Esophagus mucosa (tissue), 1 donor: Measurements from ENCODE around the gene AKR1B15. TPM values are rescaled to one million over a fixed set of nuclear protein-coding genes. Genes with fewer than 3 reads are reported as not detected.
"Not testable (repeated sequence)": the region's sequence is repeated elsewhere in the genome, so short reads cannot be mapped to it uniquely, and the experiment has no call there.

ENCODE experiments used
- ATAC-seq: fragments of 200-7000 bp; cut with Tn5 transposase; one replicate; pipeline ENCODE4 v1.9.1; 2020
- total RNA-seq: library from RNA; stranded (reverse); gene quantifications from one replicate; pipeline ENCODE4 v1.2.4, GENCODE V29; 2023
- donor health status: DM: yes; HTN: yes; CAD: no.

The AKR1B15 gene
- total RNA-seq, 1 donor from 2014 or later, result 35.1 TPM

- peak; percentile 17 for ATAC-seq
These were observed 16.8 kb downstream of the AKR1B15 start for GRCh38 chr7:134565643-134566136.

DNA sequence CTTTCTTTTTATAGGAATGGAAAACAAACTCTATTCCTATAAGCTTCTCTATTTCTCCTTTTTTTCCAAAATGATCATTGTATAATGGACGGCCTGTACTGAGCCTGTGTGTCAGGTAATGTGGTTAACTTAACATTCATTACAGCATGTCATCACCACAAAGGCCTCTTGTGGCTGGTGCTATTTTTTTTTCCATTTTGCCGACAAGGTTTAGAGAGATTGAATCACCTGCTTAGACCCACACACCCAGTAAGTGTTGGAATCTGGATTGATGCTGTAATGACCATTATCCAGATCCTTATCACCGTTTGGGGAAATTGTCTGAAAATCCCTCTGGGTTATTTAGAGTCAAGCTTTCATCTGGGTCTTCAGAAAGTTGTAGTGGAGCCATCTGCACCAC lies 18.5 kb downstream of the AKR1B15 start:
- ATAC-seq, result no peak

GRCh38 chr7:134569962-134570361 lies 21.1 kb downstream of the AKR1B15 start:
- ATAC-seq, result not testable (repeated sequence)

DNA sequence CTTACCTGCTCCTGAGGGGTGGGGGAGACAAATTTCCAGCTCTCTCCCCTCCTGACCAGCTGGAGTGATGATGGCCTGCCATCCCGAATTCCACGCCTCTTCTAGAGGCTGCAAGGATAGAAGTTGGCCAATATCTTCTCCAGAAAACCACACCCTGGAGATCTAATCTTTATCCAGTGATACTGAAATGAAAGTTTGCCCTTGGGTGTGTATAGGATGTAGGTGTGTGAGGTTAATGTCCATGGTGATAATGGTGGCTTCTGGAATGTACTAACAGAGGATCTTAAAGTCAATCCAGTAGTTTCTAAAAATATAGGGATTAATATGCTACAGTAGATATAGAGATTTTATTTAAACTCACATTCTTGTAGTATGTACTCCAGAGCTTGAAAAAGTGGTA lies 22.2 kb downstream of the AKR1B15 start:
- ATAC-seq, result no peak

DNA sequence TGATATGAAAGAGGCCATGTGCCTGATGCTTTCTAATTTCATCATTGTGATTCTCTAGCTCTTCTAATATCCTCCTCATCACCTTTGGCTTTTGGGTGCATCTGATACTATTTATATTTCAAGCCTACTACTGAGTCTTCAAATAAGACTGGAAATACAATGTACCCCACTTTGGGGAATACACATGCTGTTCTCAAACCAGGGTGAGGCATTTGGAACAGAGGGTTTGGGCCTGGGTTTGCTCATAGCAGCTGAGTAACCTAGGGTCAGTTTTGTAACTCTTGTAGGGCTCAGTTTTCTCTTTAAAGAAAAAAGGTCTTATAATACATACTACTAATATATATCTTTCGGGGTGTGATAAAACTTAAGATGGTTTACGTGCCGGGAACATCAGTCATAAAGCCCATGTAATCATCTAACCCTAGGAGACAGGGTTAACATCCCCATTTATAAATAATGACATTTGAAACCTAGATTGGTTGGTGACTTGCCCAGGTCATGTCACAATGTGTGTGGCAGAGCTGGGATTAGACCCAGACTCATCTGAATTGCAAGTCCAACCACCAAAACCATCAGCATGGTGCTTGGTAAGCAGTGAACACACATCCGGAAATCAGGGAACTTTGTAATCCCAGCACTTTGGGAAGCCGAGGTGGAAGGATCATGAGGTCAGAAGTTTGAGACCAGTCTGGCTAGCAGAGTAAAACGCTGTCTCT lies 23.0 kb downstream of the AKR1B15 start:
- ATAC-seq, result no peak

GRCh38 chr7:134574322-134574721 lies 25.4 kb downstream of the AKR1B15 start:
- no peak for ATAC-seq

DNA sequence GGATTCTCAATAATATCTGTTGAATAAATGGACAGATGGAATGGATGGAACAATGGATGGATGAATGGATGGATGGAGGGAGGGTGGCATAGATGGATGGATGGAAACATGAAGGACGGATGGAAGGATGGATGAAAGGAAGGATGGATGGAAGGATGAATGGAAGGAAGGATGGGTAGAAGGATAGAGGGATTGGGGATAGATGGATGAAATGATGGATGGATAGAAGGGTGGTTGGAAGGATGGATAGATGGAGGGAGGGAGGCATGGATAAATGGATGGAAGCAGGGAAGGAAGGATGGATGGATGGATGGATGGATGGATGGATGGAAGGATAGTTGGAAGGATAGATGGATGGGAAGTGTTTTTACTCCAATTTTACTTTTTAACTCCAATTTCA lies 35.4 kb downstream of the AKR1B15 start:
- no peak for ATAC-seq

- no peak for ATAC-seq
These were observed 37.0 kb downstream of the AKR1B15 start for GRCh38 chr7:134585897-134586296.

- ATAC-seq, result peak; percentile 32
These were observed 38.8 kb downstream of the AKR1B15 start for GRCh38 chr7:134587750-134588149.

DNA sequence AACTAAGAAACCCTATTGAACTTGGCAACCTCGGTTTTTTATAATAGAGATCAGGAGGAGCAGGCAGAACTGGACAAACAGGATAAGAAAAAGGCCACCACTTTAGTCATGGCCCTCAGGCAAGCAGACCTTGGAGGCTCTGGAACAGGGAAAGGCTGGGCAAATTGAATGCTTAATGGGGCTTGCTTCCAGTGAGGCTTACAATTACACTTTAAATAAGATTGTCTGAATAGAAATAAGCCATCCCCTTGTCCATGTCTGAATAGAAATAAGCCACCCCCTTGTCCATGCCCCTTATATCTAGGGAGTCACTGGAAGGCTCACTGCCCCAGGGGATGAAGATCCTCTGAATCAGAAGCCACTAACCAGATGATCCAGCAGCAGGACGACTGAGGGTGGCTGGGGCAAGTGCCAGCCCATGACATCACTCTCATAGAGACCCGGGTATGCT lies 40.6 kb downstream of the AKR1B15 start:
- ATAC-seq, result peak; percentile 92

DNA sequence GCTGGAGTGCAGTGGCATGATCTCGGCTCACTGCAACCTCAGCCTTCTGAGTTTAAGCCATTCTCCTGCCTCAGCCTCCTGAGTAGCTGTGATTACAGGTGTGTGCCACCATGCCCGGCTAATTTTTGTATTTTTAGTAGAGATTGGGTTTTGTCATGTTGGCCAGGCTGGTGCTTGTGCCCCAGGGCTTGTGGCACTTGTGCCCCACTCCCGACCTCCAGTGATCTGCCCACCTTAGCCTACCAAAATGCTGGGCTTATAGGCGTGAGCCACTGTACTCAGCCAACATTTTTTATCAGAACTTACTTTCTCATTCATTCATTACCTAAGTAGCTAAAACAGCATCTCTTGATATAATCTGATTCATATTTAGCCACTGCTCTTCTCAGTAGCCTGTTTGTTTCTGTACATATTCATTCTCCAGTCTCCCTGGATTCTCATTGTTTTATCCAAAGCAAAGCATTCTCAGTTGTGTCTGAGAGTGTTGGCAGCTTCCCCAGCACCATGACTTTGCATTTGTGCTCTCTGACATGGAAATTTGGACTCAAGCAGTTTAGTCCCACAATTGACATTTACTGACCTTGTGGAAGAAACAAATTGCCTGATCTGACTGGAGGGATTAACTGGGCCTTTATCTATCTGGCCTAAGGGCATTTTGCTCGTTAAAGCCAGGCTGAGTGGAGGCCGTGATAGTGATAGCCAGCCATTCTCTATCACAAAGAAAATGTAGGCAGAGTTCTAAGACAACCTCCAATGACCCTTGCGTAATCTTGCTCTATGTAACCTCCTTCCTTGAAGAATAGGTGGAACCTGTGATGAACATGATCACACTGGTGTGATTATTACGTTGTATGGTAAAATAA lies 44.9 kb downstream of the AKR1B15 start:
- peak; percentile 71 for ATAC-seq

DNA sequence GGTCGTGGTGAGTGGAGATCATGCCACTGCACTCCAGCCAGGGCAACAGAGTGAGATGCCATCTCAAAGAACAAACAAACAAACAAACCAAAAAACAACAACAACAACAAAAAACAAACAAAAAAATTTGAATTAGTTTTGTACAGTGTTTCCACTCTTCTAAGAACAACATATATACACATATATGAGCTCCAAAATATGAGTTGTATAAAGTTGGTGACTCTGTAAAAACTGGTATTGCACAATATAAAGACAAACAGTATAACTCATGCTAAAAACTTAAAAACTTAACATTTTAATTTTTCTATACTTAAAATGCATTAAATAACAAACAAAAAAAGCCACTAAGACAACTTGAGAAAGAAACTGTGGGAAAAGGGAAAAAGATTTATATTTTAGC lies 46.0 kb downstream of the AKR1B15 start:
- ATAC-seq, result no peak

- ATAC-seq, result no peak
These were observed 50.5 kb downstream of the AKR1B15 start for GRCh38 chr7:134599371-134599770.

DNA sequence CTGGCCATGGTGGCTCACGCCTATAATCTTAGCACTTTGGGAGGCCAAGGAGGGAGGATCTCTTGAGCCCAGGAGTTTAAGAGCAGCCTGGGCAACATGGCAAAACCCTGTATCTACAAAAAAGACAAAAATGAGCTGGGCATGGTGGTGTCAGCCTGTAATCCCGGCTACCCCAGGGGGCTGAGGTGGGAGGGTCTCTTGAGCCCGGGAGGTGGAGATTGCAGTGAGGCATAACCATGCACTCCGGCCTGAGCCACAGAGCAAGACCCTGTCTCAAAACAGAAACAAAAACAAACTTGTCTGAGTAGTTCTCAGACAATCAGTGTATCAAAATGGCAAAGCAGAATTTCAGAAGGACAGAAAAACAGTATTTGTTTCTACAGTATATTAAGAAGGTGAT lies 52.5 kb downstream of the AKR1B15 start:
- no peak for ATAC-seq

GRCh38 chr7:134602881-134603451 lies 54.1 kb downstream of the AKR1B15 start:
- ATAC-seq, result no peak

- peak; percentile 90 for ATAC-seq
These were observed 57.3 kb downstream of the AKR1B15 start for GRCh38 chr7:134605978-134606923.

- no peak for ATAC-seq
These were observed 62.8 kb downstream of the AKR1B15 start for GRCh38 chr7:134611611-134612151.

- ATAC-seq, result no peak
These were observed 63.3 kb downstream of the AKR1B15 start for GRCh38 chr7:134612197-134612596.

DNA sequence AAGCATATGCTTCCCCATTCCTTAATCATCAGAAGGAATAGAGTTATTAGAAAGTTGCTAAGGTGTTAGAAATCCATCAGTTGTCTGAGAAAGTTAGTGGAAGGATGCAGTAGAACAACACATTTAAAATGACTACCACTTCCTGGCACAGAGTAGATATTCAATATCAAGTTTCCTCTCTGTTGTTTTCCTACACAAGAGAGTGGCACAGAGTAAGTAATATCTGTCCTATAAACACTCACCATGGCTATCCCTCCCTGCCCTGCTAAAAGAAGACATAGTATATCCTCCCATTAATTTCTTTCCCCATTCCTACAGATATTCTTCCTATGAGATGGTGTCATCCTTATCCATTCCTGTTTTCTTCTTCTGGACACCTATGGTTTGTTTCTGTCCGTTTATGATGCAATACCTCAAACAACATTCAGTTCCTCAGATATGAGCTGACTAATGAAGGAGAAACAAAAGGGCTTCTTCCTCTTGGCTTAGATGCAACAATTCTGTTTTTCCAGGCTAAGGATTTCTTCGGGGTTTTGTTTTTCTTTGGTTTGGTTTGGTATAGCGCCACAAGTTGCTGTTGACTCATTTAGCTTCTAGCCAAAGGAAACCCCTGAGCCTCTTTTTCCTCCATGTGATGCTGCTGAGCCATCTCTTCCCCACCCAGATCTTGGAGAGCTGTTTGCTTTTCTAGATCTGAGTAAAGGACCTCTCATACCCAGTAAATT lies 64.9 kb downstream of the AKR1B15 start:
- ATAC-seq, result peak; percentile 86

GRCh38 chr7:134616611-134617010 lies 67.7 kb downstream of the AKR1B15 start:
- ATAC-seq, result no peak
